ENCODE results near the gene SLC45A1.

The SLC45A1 gene

DNA sequence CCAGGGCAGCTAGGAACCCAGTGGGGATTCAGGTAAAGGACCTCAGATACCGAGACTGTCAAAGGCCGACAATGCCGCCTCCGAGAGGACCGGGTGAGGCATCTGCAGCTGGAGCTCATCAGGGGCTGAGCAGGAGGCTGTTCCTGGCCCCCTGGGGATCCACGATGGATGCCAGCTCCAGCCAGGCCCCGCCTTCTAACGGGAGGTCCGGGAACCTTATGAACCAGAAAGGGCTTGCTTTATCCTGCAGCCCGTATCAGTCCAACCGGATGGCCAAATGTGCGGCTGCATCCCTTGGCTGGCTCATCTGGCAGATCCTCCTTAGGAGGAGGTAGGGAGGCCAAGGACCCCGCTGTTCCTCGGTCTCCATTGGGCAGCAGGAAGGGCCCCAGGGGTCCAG, 32.0 kb downstream of the SLC45A1 start:
- H3K9ac ChIP-seq = no peak overlapping the region
- TF ChIP-seq, protein P1, sequence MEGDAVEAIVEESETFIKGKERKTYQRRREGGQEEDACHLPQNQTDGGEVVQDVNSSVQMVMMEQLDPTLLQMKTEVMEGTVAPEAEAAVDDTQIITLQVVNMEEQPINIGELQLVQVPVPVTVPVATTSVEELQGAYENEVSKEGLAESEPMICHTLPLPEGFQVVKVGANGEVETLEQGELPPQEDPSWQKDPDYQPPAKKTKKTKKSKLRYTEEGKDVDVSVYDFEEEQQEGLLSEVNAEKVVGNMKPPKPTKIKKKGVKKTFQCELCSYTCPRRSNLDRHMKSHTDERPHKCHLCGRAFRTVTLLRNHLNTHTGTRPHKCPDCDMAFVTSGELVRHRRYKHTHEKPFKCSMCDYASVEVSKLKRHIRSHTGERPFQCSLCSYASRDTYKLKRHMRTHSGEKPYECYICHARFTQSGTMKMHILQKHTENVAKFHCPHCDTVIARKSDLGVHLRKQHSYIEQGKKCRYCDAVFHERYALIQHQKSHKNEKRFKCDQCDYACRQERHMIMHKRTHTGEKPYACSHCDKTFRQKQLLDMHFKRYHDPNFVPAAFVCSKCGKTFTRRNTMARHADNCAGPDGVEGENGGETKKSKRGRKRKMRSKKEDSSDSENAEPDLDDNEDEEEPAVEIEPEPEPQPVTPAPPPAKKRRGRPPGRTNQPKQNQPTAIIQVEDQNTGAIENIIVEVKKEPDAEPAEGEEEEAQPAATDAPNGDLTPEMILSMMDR (conservative IDR thresholded peaks at IDR 0.05; ENCODE audit: low read depth, low read length) = no peak
- no peaks in the 10 kb centered on the region for H4K20me1 ChIP-seq (ENCODE audit: insufficient read depth)

DNA sequence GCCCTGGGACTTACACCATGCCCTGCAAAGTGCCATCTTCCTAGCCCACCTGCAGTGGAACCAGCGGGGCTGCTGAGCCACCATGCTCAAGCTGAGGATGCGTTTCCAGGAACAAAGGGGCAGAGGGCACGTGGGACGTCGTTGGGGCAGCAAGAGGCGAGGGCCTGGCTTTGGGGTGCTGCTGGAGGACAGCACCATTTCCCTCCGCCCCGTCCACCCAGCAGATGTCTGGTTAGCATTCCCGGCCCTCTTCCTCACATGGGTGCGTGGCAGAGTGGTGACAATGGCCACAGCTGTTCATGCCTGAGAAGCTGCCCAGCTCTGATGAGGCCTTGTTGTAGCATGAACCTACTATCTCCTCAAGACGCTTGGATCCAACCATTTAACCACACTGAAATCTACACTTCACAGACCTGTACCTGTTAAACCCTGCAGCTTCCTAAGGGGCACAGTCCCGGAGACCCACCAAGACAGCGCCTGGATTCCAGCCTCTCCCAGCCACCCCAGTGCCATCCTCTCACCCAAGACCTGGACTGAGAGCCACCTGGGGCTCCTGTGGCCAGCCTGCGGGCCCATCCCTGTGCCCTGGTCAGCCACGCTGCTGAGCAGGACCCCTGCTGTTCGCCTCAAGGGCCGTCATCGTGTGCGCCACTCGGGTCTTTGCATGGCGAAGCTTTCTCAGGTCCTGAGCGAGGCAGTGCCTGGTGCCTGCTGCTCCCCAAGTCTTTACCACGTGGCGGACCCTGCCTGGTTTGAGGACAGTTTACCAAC, 33.2 kb downstream of the SLC45A1 start:
- no peaks in the 10 kb centered on the region for H3K79me2 ChIP-seq (ENCODE audit: insufficient read depth, low read depth)
- no peak overlapping the region for H3K9ac ChIP-seq
- no peak overlapping the region for H2AFZ ChIP-seq (ENCODE audit: low read depth)
- H3K27ac ChIP-seq = no peak overlapping the region
- H3K4me2 ChIP-seq = no peak overlapping the region
- H3K4me1 ChIP-seq (ENCODE audit: low read depth, poor library complexity, severe bottlenecking) = no peaks in the 10 kb centered on the region
- TF ChIP-seq, protein P1 (conservative IDR thresholded peaks at IDR 0.05; ENCODE audit: low read depth, low read length) = no peak
- H3K4me3 ChIP-seq (IDR thresholded peaks at IDR 0.05; ENCODE audit: insufficient read depth, low read depth, low read length) = no peak overlapping the region
- no peaks in the 10 kb centered on the region for H3K36me3 ChIP-seq (ENCODE audit: insufficient read depth)
- no peaks in the 10 kb centered on the region for H3K27me3 ChIP-seq (ENCODE audit: insufficient read depth, low read depth)
- no peaks in the 10 kb centered on the region for H4K20me1 ChIP-seq (ENCODE audit: insufficient read depth)

More for the DNA sequence above, 32.0 kb downstream of the SLC45A1 start:
- Histone ChIP-seq H3K4me3 (IDR thresholded peaks at IDR 0.05; ENCODE audit: insufficient read depth, low read depth, low read length) (no peak overlapping the region), H3K36me3 (ENCODE audit: insufficient read depth) (no peaks in the 10 kb centered on the region), H2AFZ (ENCODE audit: low read depth) (no peak overlapping the region), H3K27me3 (ENCODE audit: insufficient read depth, low read depth) (no peaks in the 10 kb centered on the region), H3K4me1 (ENCODE audit: low read depth, poor library complexity, severe bottlenecking) (no peaks in the 10 kb centered on the region), H3K4me2 (no peak overlapping the region), H3K79me2 (ENCODE audit: insufficient read depth, low read depth) (no peaks in the 10 kb centered on the region), H3K27ac (no peak overlapping the region)

DNA sequence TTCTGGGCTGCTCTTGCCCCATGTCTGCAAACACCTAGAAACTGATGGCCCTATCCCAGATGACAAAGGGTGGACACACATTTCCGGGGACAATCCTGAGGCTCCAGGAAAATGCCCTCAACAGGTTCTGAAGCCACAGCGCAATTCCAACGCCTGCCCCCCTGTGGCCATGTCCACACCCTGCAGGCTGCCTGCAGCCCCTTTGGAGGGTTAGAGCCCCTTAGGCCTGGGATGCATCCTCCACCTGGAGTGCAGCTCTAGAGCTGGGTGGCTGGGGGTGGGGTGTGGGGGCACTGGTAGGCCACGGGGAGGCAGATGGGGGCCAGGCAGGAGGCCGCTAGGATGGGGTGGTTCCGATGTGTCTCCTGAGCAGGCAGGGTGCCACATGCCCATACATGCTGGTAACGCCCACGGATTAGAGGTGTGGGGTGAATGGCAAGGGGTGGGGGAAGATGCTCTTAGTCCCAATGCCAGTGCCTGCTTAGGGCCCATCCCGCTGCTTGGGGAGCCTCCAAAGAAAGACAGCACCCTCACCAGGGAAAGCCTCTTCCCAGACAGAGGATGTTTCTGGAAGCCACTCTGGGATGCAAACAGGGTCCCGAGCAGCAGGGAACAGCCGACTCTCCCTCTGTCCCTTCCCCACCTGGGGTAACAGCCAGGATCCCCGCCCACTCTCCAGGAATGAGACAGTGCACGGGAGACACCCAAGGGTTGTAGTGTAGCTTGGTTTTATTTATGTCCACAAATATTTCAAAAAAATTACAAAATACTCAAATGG, 34.0 kb downstream of the SLC45A1 start:
- Histone ChIP-seq H4K20me1 (ENCODE audit: insufficient read depth) (no peaks in the 10 kb centered on the region), H2AFZ (ENCODE audit: low read depth) (no peak overlapping the region), H3K36me3 (ENCODE audit: insufficient read depth) (no peaks in the 10 kb centered on the region), H3K79me2 (ENCODE audit: insufficient read depth, low read depth) (no peaks in the 10 kb centered on the region), H3K9ac (no peak overlapping the region), H3K4me3 (IDR thresholded peaks at IDR 0.05; ENCODE audit: insufficient read depth, low read depth, low read length) (no peak overlapping the region), H3K27me3 (ENCODE audit: insufficient read depth, low read depth) (no peaks in the 10 kb centered on the region), H3K4me2 (no peak overlapping the region), H3K4me1 (ENCODE audit: low read depth, poor library complexity, severe bottlenecking) (no peaks in the 10 kb centered on the region), H3K27ac (no peak overlapping the region)
- TF ChIP-seq, protein P1 (conservative IDR thresholded peaks at IDR 0.05; ENCODE audit: low read depth, low read length) = peak; percentile 73

DNA sequence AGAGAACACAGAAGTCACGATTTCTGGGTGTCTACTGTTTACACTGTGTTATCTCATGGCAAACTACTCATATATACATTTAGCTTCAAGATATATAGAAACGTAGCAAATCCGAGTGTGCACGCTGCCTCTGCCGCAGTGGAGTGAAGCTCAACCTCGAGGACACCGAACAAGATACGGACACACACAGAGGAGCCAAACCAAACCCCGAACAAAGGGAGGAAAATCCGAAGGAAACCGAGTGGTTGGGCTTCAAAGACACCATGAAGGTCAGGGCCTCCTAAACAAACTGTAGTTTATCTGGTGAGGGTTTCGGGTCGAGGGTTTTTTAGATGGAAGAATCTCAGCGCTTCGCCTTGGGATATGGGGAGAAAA, 34.5 kb downstream of the SLC45A1 start:
- no peak overlapping the region for H3K4me3 ChIP-seq (IDR thresholded peaks at IDR 0.05; ENCODE audit: insufficient read depth, low read depth, low read length)
- no peak overlapping the region for H3K27ac ChIP-seq
- no peaks in the 10 kb centered on the region for H3K27me3 ChIP-seq (ENCODE audit: insufficient read depth, low read depth)
- no peaks in the 10 kb centered on the region for H4K20me1 ChIP-seq (ENCODE audit: insufficient read depth)
- H3K9ac ChIP-seq = no peak overlapping the region
- no peaks in the 10 kb centered on the region for H3K79me2 ChIP-seq (ENCODE audit: insufficient read depth, low read depth)
- no peaks in the 10 kb centered on the region for H3K36me3 ChIP-seq (ENCODE audit: insufficient read depth)
- H3K4me1 ChIP-seq (ENCODE audit: low read depth, poor library complexity, severe bottlenecking) = no peaks in the 10 kb centered on the region
- TF ChIP-seq, protein P1 (conservative IDR thresholded peaks at IDR 0.05; ENCODE audit: low read depth, low read length) = no peak
- no peak overlapping the region for H3K4me2 ChIP-seq
- H2AFZ ChIP-seq (ENCODE audit: low read depth) = no peak overlapping the region
